CD14-positive monocyte (primary cell): Measurements from ENCODE around the gene HOXC13. TPM values are rescaled to one million over a fixed set of nuclear protein-coding genes. Genes with fewer than 3 reads are reported as not detected.

Source experiments
- DNase-seq, 3 donors: peaks; one replicate each; pipeline ENCODE4 v3.0.0-alpha.2; 2011 to 2022
- H2AFZ ChIP-seq: 2 replicates; pipeline ENCODE4 v1.6.0; 2012; ENCODE audit warnings: mild to moderate bottlenecking, low read depth, low read length, inconsistent platforms; ENCODE audit not compliant: insufficient read depth, poor library complexity, severe bottlenecking
- H3K27ac ChIP-seq, 2 donors: 1 replicate in 1 of 2; 2 replicates in 1 of 2; pipeline ENCODE4 v1.5.1; 2012 to 2013; ENCODE audit warnings: low read length in 2 of 2, control low read depth in 1 of 2, inconsistent platforms in 1 of 2, low read depth in 1 of 2, mild to moderate bottlenecking in 1 of 2
- H3K27me3 ChIP-seq, 2 donors: one replicate each; pipeline versions ENCODE4 v1.6.0 to v1.6.1; 2011 to 2013; ENCODE audit warnings: low read length in 2 of 2; ENCODE audit not compliant: control insufficient read depth in 2 of 2, insufficient read depth in 2 of 2
- H3K36me3 ChIP-seq, 2 donors: replicated peaks in 1 of 2; 1 replicate in 1 of 2; 2 replicates in 1 of 2; pipeline versions ENCODE4 v1.5.1 to v1.6.1; 2012 to 2013; ENCODE audit warnings: low read length in 2 of 2, control low read depth in 1 of 2, inconsistent platforms in 1 of 2, mild to moderate bottlenecking in 1 of 2; ENCODE audit not compliant: insufficient read depth in 2 of 2, control insufficient read depth in 1 of 2
- H3K4me1 ChIP-seq, 2 donors: 1 replicate in 1 of 2; 2 replicates in 1 of 2; pipeline versions ENCODE4 v1.5.1 to v1.6.1; 2012 to 2013; ENCODE audit warnings: low read length in 2 of 2, control low read depth in 1 of 2, inconsistent platforms in 1 of 2, mild to moderate bottlenecking in 1 of 2, moderate library complexity in 1 of 2; ENCODE audit not compliant: insufficient read depth in 2 of 2, control insufficient read depth in 1 of 2
- H3K4me2 ChIP-seq: replicated peaks from 2 replicates; pipeline ENCODE3; 2012; ENCODE audit warnings: low read length, moderate library complexity, mild to moderate bottlenecking; ENCODE audit not compliant: poor library complexity, severe bottlenecking; ENCODE audit errors: extremely low read depth
- H3K4me3 ChIP-seq, 3 experiments: fragments of 200-600 bp in 1 of 3; sonication (generic) in 1 of 3; replicated peaks in 1 of 3; 1 replicate in 2 of 3; 2 replicates in 1 of 3; pipeline ENCODE4 v1.5.1; 2011 to 2013; ENCODE audit warnings: low read length in 3 of 3, mild to moderate bottlenecking in 3 of 3, control low read depth in 2 of 3, low read depth in 2 of 3, inconsistent platforms in 1 of 3, moderate library complexity in 1 of 3
- H3K79me2 ChIP-seq: 2 replicates; pipeline ENCODE4 v1.6.0; 2012; ENCODE audit warnings: mild to moderate bottlenecking, control low read depth, inconsistent platforms, low read length, moderate library complexity; ENCODE audit not compliant: insufficient read depth
- H3K9ac ChIP-seq: 2 replicates; pipeline ENCODE4 v1.6.0; 2017; ENCODE audit warnings: low read length, mild to moderate bottlenecking; ENCODE audit not compliant: insufficient read depth, poor library complexity, severe bottlenecking
- H3K9me3 ChIP-seq, 2 donors: replicated peaks in 1 of 2; 1 replicate in 1 of 2; 2 replicates in 1 of 2; pipeline versions ENCODE4 v1.5.1 to v1.6.1; 2012 to 2013; ENCODE audit warnings: low read length in 2 of 2, control low read depth in 1 of 2; ENCODE audit not compliant: control insufficient read depth in 1 of 2, insufficient read depth in 1 of 2
- H4K20me1 ChIP-seq: 2 replicates; pipeline ENCODE4 v1.6.0; 2012; ENCODE audit warnings: mild to moderate bottlenecking, low read length, control low read depth, moderate library complexity; ENCODE audit not compliant: insufficient read depth
- H3K27ac Mint-ChIP-seq, 7 donors: one replicate each; pipeline ENCODE4 v1.8.0; 2020; ENCODE audit warnings: mild to moderate bottlenecking in 7 of 7, mixed read lengths in 7 of 7, moderate library complexity in 6 of 7, inconsistent platforms in 2 of 7
- H3K27me3 Mint-ChIP-seq, 3 donors: one replicate each; pipeline ENCODE4 v1.8.0; 2021 to 2022; ENCODE audit warnings: low read depth in 3 of 3, mild to moderate bottlenecking in 3 of 3, mixed read lengths in 3 of 3, moderate library complexity in 3 of 3, inconsistent platforms in 1 of 3
- H3K36me3 Mint-ChIP-seq, 2 donors: one replicate each; pipeline ENCODE4 v1.8.0; 2020; ENCODE audit warnings: mixed read lengths in 2 of 2, inconsistent platforms in 1 of 2, mild to moderate bottlenecking in 1 of 2
- H3K4me1 Mint-ChIP-seq: one replicate; pipeline ENCODE4 v1.8.0; 2020; ENCODE audit warnings: mild to moderate bottlenecking, mixed read lengths
- H3K4me3 Mint-ChIP-seq, 2 donors: one replicate each; pipeline ENCODE4 v1.8.0; 2020; ENCODE audit warnings: mild to moderate bottlenecking in 2 of 2, mixed read lengths in 2 of 2, moderate library complexity in 1 of 2
- H3K9me3 Mint-ChIP-seq, 7 donors: one replicate each; pipeline ENCODE4 v1.8.0; 2020 to 2022; ENCODE audit warnings: mixed read lengths in 7 of 7, mild to moderate bottlenecking in 6 of 7, moderate library complexity in 6 of 7, inconsistent platforms in 2 of 7
- CTCF ChIP-seq: fragments of 200-600 bp; IDR thresholded peaks from one replicate; pipeline ENCODE4 v1.8.0; 2022; ENCODE audit warnings: antibody characterized with exemption, mild to moderate bottlenecking
- WGBS: methylation state at CpG from one replicate; pipeline ENCODE4 v1.1.5; 2013; ENCODE audit warnings: missing lambda C conversion rate; ENCODE audit not compliant: insufficient coverage; 5-methylcytosine and 5-hydroxymethylcytosine counted together
- intact Hi-C, 2 donors: fragments of 100-400 bp; cut with micrococcal nuclease; formaldehyde crosslinking; loops; one replicate each; pipeline versions ENCODE4 v1.15.0 to v1.15.1; 2023
- polyA plus RNA-seq, 3 donors: library from polyadenylated mRNA; depleted of rRNA in 1 of 3; unstranded in 2 of 3; stranded (reverse) in 1 of 3; fragments of 300-500 nt in 2 of 3; fragments of >200 nt in 1 of 3; fragmentation: Illumina TruSeq in 2 of 3; gene quantifications; 1 replicate in 2 of 3; 2 replicates in 1 of 3; pipeline ENCODE4 v1.2.3, GENCODE V29; 2012 to 2021

Gene HOXC13
- polyA plus RNA-seq, 3 donors, result not detected

DNA sequence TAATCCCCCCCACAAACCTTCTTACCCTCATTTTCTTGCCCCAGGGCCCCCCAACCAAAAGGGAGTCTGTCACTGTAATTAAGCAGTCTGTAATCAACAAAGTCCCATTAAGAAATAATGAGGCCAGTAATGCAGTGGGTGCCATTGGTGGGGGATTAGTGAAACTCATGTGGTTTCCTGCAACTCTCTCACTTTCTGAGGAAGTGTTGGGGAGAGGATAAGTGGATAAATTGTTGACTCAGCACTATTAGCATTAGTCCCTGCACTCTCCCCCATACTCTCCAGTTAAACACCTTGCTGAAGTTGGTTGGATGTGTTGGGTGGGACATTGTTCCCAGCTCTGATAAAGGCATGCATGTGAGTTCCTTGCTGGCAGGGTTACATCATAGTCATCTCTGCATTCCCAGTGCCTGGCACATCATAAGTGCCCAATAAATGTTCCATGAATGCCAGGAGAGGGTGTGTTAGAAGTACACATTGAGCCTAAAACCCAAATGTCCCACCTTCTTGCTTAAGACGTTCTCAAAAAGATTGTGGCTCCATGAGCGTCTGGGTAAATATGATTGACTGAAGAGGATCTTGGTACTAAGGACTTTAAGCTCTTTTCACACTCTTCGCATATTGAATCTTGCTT lies 45.8 kb upstream of the HOXC13 start:
- DNase-seq, result no peak
- H3K27ac Mint-ChIP-seq, result no peak overlapping the region
- H3K9ac ChIP-seq, result no peak overlapping the region
- H3K4me1 Mint-ChIP-seq, result no peaks in the 10 kb centered on the region
- H3K4me3 ChIP-seq, result no peak overlapping the region
- intact Hi-C loops, result no loop called here
- H3K27me3 ChIP-seq, result peaks cover 30 to 32% of the 10 kb centered on the region in 2 donors
- peaks cover 0 to 2% (median 0%) of the 10 kb centered on the region in 7 donors for H3K9me3 Mint-ChIP-seq
- H3K27me3 Mint-ChIP-seq, result peaks cover 25 to 38% (median 36%) of the 10 kb centered on the region in 3 donors
- no peaks in the 10 kb centered on the region for H3K36me3 Mint-ChIP-seq
- no peak overlapping the region for H3K4me2 ChIP-seq
- no peaks in the 10 kb centered on the region for H3K79me2 ChIP-seq
- no peaks in the 10 kb centered on the region for H4K20me1 ChIP-seq
- no CpG with 5 or more reads among the region's 3 CpGs for WGBS
- H3K36me3 ChIP-seq, result no peaks in the 10 kb centered on the region
- H3K4me1 ChIP-seq, result no peaks in the 10 kb centered on the region
- no peak overlapping the region for H3K4me3 Mint-ChIP-seq
- no peaks in the 10 kb centered on the region for H3K9me3 ChIP-seq
- H3K27ac ChIP-seq, result no peak overlapping the region
- TF ChIP-seq CTCF, result no peak
- H2AFZ ChIP-seq, result no peak overlapping the region

DNA sequence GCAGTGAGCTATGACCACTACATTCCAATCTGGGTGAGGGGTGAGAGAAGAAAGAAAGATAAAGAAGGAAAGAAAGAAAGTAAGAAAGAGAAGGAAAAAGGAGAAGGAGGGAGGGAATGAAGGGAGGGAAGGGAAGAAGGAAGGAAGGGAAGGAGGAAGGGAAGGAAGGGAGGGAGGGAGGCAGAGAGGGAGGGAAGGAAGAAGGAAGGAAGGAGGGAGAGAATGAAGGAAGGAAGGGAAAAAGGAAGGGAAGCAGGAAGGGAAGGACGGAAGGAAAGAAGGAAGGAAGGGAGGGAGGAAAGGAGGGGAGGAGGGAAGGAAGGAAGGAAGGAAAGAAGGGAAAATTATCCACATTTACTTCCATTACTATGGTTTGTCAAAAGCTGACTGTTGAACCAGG lies 39.4 kb upstream of the HOXC13 start:
- H3K27me3 Mint-ChIP-seq, result peaks cover 23 to 45% (median 33%) of the 10 kb centered on the region in 3 donors
- intact Hi-C loops, result no loop called here

More for the DNA sequence above, 39.4 kb upstream of the HOXC13 start:
- no peaks in the 10 kb centered on the region for H3K4me1 Mint-ChIP-seq
- no CpG with 5 or more reads among the region's 1 CpG for WGBS
- Histone ChIP-seq H3K27ac (no peak overlapping the region), H3K4me3 (no peak overlapping the region), H3K9me3 (no peaks in the 10 kb centered on the region), H3K4me1 (no peaks in the 10 kb centered on the region), H3K27me3 (peaks cover 27 to 61% of the 10 kb centered on the region in 2 donors), H3K79me2 (no peaks in the 10 kb centered on the region), H3K36me3 (no peaks in the 10 kb centered on the region), H3K4me2 (no peak overlapping the region), H2AFZ (no peak overlapping the region), H3K9ac (no peak overlapping the region), H4K20me1 (no peaks in the 10 kb centered on the region)
- DNase-seq, result no peak
- peak overlapping the region in 1 of 7 donors; percentile 42 for H3K27ac Mint-ChIP-seq
- H3K9me3 Mint-ChIP-seq, result peaks cover 0 to 5% (median 0%) of the 10 kb centered on the region in 7 donors
- no peak overlapping the region for H3K4me3 Mint-ChIP-seq
- H3K36me3 Mint-ChIP-seq, result no peaks in the 10 kb centered on the region
- TF ChIP-seq CTCF, result no peak
